C4-2B (cell line): ENCODE data around the gene FAM193B.
A peak's percentile ranks its signal among the peaks of the same experiment; 100 is the strongest.

ENCODE experiments used
- H3K27ac ChIP-seq: fragments of 450-650 bp; 2 replicates; pipeline ENCODE4 v1.5.1; 2017
- ZFX ChIP-seq: fragments of 450-650 bp; IDR thresholded peaks from 2 replicates; pipeline ENCODE4 v1.6.1; 2017
- TF ChIP-seq, protein P1 (sequence below): fragments of 450-650 bp; conservative IDR thresholded peaks from 2 replicates; pipeline ENCODE4 v1.5.1; 2017; ENCODE audit warnings: mild to moderate bottlenecking

FAM193B gene

DNA sequence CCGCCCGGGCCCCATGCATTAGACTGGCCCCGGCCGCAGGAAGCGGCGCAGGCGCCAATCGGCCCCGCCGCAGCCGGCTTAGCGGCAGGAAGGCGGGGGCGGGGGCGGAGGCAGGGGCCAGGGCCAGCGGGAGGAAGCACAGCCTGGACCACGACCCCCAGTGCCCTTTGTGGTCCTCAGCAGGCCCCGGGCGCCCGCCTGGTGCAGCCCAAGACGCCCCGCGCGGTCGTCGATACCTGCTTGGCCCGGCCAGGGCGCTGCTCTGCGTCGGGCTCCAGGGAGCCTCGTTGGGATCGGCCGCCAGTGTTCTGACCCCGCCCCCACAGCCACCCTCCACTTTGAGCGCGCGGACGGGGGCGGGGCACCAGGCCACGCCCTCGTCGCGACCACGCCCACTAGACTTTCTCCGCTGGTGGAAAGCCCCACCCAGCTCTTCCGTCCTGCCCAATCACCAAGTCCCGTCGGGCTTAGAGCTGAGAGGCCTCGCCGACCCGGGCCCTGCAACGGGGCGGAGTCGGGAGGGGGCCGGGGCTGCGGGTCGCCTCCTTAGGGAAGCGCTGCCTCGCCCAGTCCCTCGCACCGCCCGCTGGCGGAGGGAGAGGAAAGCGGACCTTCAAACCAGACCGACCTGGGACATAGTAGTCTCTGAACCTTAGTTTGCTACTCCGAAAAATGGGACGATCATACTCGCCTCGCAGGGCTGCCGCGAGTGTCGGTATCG lies 56.9 kb downstream of the FAM193B start, which contains the start of gene PDLIM7:
Gene PDLIM7, minus strand, starts transcription at position 313 of the 721 bp plus-strand sequence. CDS start 1,092 bp downstream, outside the sequence.
- peak within 1 kb of the TSS; percentile 76 for H3K27ac ChIP-seq
- TF ChIP-seq, protein P1, sequence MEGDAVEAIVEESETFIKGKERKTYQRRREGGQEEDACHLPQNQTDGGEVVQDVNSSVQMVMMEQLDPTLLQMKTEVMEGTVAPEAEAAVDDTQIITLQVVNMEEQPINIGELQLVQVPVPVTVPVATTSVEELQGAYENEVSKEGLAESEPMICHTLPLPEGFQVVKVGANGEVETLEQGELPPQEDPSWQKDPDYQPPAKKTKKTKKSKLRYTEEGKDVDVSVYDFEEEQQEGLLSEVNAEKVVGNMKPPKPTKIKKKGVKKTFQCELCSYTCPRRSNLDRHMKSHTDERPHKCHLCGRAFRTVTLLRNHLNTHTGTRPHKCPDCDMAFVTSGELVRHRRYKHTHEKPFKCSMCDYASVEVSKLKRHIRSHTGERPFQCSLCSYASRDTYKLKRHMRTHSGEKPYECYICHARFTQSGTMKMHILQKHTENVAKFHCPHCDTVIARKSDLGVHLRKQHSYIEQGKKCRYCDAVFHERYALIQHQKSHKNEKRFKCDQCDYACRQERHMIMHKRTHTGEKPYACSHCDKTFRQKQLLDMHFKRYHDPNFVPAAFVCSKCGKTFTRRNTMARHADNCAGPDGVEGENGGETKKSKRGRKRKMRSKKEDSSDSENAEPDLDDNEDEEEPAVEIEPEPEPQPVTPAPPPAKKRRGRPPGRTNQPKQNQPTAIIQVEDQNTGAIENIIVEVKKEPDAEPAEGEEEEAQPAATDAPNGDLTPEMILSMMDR, result peak; percentile 42
- TF ChIP-seq ZFX, result no peak

DNA sequence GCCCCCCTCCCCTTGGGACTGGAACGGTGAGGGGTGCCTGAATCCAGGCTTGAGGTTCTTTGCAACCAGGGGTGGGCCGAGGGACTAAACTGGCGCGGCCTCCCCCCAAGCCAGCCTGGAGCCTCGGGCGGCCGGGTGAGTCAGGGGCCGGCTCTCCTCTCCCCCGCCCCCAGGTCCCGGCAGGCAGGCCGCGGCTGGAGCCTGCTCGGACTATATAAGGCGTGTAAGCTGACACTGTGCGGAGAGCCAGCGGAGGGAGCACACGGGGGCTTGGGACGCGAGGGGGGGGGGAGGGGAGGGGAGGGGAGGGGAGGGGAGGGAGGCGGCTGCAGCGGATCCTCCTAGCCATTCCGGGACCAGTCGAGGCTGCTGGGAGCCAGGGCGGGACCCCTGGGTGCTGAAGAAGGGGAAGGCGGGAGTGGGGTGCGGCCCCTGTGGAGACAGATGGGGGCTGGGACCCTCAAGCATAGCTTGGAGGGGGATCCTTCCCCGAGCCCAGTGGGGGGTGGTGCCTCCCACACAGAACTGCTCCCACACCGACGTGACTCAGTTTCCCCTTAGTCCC lies 57.6 kb downstream of the FAM193B start:
- no peak for TF ChIP-seq ZFX
- TF ChIP-seq, protein P1, result no peak
- peak overlapping the region; percentile 76 for H3K27ac ChIP-seq

DNA sequence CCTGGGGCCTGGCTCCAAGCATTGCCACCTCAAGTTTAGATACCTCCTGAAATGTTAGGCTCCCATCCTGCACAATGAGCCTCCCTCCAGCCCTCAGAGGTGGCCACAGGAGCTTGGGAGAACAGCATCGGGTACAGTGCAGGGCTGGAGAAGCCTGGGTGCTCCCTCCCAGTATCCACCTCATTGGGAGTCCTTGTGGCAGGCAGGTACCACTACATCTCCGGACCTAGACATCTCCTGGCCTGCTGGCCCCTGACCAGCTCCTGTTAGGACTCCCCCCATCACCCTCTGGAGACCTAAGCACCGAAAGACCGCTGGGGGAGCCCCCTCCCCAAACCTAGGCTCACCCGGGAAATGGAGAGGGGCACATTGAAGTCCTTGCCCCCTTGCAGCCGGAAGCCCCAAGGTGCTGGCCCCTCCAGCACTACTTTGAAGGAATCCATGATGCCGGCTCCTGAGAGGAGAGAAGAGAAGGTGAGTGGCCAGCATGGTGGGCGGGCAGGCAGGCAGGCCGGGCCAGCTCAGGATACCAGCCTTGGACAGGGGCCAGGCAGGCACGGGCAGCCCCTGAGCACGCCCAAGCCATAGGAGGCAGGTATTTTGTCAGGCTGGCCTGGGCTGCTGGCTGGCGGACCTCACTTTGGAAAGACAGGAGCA lies 58.2 kb downstream of the FAM193B start:
- TF ChIP-seq, protein P1, result no peak; the same call in 1 of the 2 replicates
- no peak for TF ChIP-seq ZFX
- peak overlapping the region; percentile 76 for H3K27ac ChIP-seq

DNA sequence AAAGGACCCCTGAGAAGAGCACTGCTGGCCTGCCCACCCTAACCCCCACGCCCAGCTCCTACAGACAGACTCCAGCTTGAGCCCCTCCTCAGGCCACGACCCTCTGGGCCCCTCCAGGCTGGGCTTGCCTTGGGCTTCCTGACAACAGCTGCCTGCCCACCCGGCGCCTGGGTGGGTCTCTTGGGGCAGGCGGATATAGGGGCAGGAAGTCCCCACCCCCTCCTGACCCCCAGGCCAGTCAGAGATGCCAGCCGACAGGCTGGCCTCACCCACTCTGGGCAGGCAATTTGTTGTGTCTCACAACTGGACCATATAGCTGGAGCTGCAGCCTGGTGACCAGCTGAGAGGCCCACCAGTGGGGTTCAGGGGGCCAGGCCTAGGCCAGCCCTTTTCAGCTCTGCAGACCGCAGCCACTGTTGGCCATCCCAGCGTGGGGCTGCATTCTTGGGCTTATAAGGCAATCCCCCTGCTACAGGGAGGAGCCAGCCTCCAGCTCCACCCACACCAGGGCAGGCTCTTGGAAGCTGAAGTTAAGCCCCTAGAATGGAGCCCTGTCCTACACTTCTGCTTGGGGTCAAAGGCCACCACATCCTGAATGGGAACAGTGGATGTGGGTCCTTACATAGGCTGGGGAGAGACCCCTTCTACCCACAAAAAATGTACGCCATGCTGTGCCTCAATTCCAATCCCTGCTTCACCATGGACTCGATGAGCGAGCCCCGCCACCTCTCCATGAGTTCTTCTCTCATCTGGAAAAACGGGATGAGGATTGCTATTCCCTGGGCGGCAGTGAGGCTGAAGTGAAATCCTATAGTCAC lies 58.9 kb downstream of the FAM193B start:
- no peak for TF ChIP-seq ZFX
- TF ChIP-seq, protein P1, result no peak
- no peak overlapping the region for H3K27ac ChIP-seq

DNA sequence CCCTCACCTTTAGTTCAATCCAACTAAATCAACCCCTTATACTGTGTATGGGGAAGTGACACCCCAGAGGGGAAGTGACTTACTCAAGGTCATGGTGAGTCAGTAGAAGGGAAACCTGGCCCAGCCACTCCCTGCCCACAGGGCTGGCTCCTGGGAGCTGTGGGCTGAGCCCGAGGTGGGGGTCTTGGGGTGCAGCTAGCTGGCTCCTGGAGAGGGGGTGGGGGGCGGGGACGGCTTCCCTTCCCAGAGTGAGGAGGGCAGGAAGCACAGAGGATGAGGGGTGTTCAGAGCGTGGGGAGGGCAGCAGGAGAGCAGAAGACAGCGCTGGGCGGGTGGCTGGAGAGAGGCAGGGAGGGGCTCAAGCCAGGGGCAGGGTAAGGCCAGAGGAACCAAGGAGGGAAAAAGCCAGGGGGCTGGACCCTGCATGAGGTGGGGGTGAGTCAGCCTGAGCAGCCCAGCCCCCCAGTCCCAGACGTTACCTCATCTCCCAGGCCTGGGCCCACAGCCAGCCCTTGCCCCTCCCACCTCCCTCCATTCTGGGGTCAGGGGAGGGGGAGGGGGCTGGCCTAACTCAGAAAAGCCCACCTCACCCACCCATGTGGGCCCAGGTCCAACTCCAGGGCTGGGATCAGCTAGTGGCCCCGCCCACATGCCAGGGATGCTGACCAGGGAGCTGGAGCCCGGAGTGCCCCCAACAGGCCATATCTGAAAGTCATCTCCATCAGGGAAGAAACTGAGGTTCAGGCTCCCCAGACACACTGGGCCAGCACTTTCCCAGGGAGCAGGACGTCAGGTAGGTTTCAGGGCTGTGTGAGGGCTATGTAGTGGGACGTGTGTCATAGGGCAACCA lies 59.8 kb downstream of the FAM193B start:
- TF ChIP-seq ZFX, result no peak
- TF ChIP-seq, protein P1, result peak; percentile 18; the same call in 1 of the 2 replicates
- no peak overlapping the region for H3K27ac ChIP-seq

DNA sequence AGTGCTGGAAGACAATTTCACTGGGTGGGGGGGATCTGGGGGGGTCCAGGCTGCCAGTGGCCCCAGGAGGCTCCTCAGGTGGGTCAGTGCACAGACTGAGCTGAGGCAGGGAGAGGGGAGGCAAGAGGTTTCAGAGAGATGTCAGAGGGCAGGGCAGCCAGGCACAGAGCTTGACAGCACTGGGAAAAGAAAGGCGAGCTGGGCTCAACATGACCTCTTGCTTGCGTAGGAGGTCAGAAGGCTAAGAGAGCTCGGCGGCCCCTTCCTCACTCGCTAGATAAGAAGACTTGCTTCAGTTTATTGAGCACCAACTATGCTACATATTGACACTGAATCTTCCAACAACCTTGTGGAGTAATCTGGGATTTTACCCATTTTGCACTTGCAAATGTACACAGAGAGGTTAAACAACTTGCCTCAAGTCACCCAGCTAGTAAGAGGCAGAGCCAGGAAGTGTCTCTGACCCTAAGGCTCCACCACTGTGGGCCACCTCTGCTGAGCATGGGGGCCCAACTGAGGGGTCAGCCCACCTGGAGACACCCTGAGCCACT lies 60.5 kb downstream of the FAM193B start:
- TF ChIP-seq ZFX, result no peak
- TF ChIP-seq, protein P1, result no peak
- H3K27ac ChIP-seq, result no peak overlapping the region
